Left cardiac atrium (tissue), 4 donors: ENCODE results near the gene CCNK. TPM values are rescaled to one million over a fixed set of nuclear protein-coding genes. Genes with fewer than 3 reads are reported as not detected.

Source experiments
- ATAC-seq, 2 donors: fragments of 200-7000 bp; cut with Tn5 transposase; one replicate each; pipeline ENCODE4 v1.9.1; 2020; ENCODE audit warnings: mild to moderate bottlenecking in 2 of 2, moderate library complexity in 2 of 2
- DNase-seq: peaks from one replicate; pipeline ENCODE4 v3.0.0-alpha.2; 2020
- intact Hi-C, 2 donors: fragments of 100-400 bp; cut with DNase I; formaldehyde crosslinking; loops; one replicate each; pipeline versions ENCODE4 v1.14.1 to v1.15.1; 2022 to 2023
- total RNA-seq, 2 donors: library from RNA; stranded (reverse); fragmentation: NEBNext Ultra II Directional; extraction: Animal tissue kit (Norgen Biotek cat#: 25700); gene quantifications; one replicate each; pipeline ENCODE4 v1.2.1, GENCODE V29; 2021
- donor health status: DM: no; HTN: yes; CAD: no.
- donor health status: DM: no; HTN: yes; CAD: no; lungs with severe emphysema.
- donor health status: DM: yes; HTN: yes; CAD: no.
- donor health status: Dilated cardiomyopathy.

The CCNK gene
- total RNA-seq, 2 donors from 2014 or later: 31.4 to 38.6 TPM

GRCh38 chr14:99525699-99526080 lies 44.5 kb downstream of the CCNK start:
- ATAC-seq (no peak), DNase-seq (no peak)
- intact Hi-C loops: no loop called here

DNA sequence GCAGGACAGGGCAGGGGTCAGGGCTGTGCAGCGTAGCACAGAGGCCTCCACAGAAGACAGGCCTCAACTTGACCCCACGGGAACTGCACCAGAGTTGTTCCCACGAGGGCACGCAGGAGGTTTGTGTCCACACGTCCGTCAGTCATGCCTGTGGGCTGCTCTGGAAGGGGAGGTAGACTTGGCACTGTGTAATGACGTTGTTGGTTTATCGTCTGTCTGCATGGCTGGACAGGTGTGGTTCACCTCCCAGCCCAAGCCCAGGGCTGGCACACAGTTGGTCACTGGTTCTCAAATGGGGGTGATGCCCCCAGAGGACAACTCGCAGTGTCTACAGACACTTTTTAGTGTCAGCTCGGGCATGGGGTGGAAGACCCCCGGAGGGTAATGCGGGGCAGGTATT lies 45.8 kb downstream of the CCNK start:
- DNase-seq: no peak
- no peak for ATAC-seq
- intact Hi-C loops: no loop called here

- DNase-seq: no peak
Measured at GRCh38 chr14:99527427-99528076, 46.3 kb downstream of the CCNK start.

GRCh38 chr14:99529899-99530298 lies 48.7 kb downstream of the CCNK start:
- intact Hi-C loops: no loop called here
- DNase-seq (no peak), ATAC-seq (no peak)

More at GRCh38 chr14:99527427-99528076, 46.3 kb downstream of the CCNK start:
- intact Hi-C loops: no loop called here
- ATAC-seq: no peak

- intact Hi-C loops: no loop called here
- no peak for ATAC-seq
- DNase-seq: no peak
Measured at GRCh38 chr14:99530407-99531155, 49.4 kb downstream of the CCNK start.

- ATAC-seq (no peak), DNase-seq (no peak)
- intact Hi-C loops: no loop called here
Measured at GRCh38 chr14:99531251-99532096, 50.3 kb downstream of the CCNK start.

GRCh38 chr14:99532310-99532709 lies 51.1 kb downstream of the CCNK start:
- intact Hi-C loops: no loop called here
- no peak for ATAC-seq
- no peak for DNase-seq

GRCh38 chr14:99534333-99534732 lies 53.1 kb downstream of the CCNK start:
- no peak for ATAC-seq
- DNase-seq: no peak
- intact Hi-C loops: no loop called here

GRCh38 chr14:99534863-99535262 lies 53.7 kb downstream of the CCNK start:
- peak; percentile 71 to 80 for ATAC-seq
- intact Hi-C loops: no loop called here
- DNase-seq: peak; percentile 64

DNA sequence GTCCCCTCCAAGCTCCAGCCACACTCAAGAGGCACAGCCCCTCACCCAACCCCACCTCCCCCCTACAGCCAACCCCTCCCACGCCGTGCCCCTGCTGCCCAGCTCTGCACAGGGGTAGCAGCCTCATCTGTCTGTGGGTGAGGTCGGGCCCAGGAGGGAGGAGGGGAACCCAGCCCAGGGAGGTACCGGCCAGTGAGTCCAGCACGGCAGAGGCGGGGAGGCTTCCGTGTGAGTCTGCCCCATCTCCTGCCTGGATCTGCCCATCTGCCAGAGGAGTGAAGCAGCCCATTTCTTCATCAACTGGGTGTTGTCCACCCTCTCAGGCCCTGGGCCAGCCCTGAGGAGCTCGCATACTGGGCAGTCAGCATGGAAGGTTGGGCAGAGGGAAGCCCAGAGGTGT lies 54.2 kb downstream of the CCNK start:
- peak; percentile 25 to 81 for ATAC-seq
- intact Hi-C loops: no loop called here
- DNase-seq: no peak

- intact Hi-C loops: no loop called here
- ATAC-seq: no peak
- no peak for DNase-seq
Measured at GRCh38 chr14:99535908-99536778, 54.9 kb downstream of the CCNK start.

DNA sequence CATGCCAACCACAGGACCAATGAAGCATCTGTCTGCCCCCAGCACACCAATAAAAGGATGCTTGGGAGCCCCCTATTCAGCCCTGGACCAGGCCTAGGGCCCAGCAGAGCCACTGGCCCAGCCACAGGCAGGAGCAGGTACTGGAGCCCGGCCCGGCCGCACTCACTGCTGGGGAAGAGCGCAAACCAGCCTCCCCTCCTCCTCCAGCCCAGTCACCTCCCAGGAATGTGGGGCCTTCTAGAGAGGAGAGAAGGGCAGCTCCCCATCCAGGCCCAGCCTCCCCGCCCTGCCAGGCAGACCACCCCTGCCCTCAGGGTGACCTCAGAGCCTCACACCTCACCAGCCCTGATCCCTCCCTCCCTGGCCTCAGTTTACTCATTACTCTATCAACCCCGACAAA lies 56.2 kb downstream of the CCNK start:
- ATAC-seq: peak; percentile 60 to 74
- intact Hi-C loops: no loop called here
- no peak for DNase-seq

DNA sequence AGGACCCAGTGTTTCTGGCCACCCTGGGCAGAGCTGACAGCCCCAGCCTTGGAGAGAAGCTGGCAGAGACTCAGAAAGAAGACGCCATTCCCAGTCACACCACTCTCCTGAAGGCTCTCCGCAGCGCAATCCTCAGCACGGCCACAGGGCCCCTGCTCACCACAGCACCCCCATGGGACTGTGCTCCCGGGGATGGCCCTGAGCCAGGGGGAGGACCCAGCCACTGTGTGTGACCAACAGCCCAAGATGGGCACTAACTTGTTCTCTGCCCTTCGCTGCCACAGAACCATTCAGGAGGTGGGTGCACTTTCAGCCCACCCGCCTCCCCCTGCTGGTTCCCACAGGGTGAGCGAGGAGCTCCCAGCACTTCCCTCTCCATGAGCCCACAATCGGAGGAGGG lies 57.1 kb downstream of the CCNK start:
- DNase-seq (no peak), ATAC-seq (peak; percentile 1 to 20)
- intact Hi-C loops: no loop called here

- intact Hi-C loops: no loop called here
- no peak for DNase-seq
- no peak for ATAC-seq
Measured at GRCh38 chr14:99538733-99539132, 57.5 kb downstream of the CCNK start.

GRCh38 chr14:99539491-99539890 lies 58.3 kb downstream of the CCNK start:
- no peak for ATAC-seq

DNA sequence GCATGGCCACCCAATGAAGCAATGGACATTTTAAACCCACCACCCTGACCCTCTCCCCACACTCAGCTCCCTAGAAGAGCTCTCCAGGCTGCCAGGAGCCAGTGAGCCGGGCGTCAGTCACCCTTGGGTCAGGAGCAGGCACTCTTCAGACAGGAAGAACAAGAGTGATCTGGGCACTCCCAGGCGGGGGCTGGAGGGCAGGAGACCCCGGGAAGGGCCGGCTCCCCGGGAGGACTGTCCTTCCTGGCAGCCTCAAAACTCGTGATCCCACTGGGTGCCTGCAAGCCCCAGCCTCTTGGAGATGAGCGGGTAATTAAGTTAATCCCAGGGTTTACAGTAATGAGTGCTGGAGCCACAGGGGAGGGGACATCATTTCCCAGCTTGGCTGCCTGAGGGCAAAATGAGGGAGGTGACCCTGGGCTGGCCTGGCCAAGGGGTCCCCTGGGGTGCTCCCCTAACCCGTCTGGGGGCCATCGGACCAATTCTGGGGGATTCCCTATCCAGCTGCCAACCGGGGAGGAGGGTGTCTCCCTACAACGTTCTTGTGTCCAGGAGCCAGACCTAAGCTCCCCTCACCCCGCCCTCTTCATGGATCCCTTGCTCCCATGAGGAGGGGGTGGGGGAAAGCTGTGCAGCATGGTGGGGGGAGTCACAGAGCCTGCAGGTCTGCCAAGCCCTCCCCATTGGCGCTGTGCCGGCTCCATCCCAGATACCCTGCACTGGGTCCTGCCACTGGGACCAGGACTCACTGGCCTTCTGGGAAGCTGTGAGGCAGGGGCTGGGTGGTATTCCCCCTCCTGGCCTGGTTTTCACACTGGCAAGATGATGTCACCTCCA lies 59.2 kb downstream of the CCNK start:
- intact Hi-C loops: no loop called here
- no peak for DNase-seq
- no peak for ATAC-seq

More at GRCh38 chr14:99539491-99539890, 58.3 kb downstream of the CCNK start:
- DNase-seq: no peak
- intact Hi-C loops: no loop called here

DNA sequence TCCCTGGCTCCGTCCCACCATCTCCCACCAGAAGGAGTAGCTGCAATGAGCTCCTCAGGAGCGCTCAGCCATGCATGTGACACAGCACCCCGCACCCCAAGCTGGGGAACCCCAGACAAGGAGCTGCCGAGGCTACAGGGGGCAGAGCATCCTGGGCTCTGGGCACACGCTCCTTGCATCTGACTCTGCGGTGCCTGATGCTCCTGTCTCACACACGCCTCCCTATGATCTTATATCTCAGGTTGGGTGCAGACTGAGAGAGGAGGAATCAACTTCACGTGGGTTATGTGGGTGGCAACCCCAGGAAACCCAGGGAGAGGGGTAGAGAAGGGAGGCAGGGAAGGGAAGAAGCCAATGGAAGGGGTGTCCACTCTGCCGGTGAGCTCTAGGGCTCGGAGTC lies 60.0 kb downstream of the CCNK start:
- no peak for ATAC-seq

More for the DNA sequence above, 60.0 kb downstream of the CCNK start:
- intact Hi-C loops: no loop called here
- DNase-seq: no peak
